OCI-LY7 (cell line): ENCODE measurements around the gene HTR3B. TPM values are rescaled to one million over a fixed set of nuclear protein-coding genes. Genes with fewer than 3 reads are reported as not detected.

Experiments used
- BruUV-seq: library from RNA; stranded (reverse); fragments of 400-500 nt; replicated peaks from 2 replicates; lab custom pipeline; 2021; lab: Mats Ljungman, UMichigan
- CTCF ChIA-PET: fragments of 300-600 bp; sonication (Branson Sonifier 250); formaldehyde crosslinking; loops from one replicate; lab custom pipeline; 2022; ENCODE audit warnings: antibody characterized with exemption; ENCODE audit not compliant: unreplicated experiment; lab: Charles Lee
- POLR2A ChIA-PET: fragments of 300-600 bp; sonication (Branson Sonifier 250); formaldehyde crosslinking; loops from one replicate; lab custom pipeline; 2022; ENCODE audit warnings: antibody characterized with exemption; lab: Charles Lee
- DNase-seq: peaks from one replicate; pipeline ENCODE4 v3.0.0-alpha.2; 2015; ENCODE audit warnings: low spot score
- H2AFZ ChIP-seq: fragments of 200-600 bp; sonication (generic), shearing (Covaris generic); 2 replicates; pipeline ENCODE4 v1.6.1; 2014; ENCODE audit warnings: mild to moderate bottlenecking, antibody characterized with exemption, low read length, moderate library complexity
- H3K27ac ChIP-seq: fragments of 200-600 bp; sonication (generic); 2 replicates; pipeline ENCODE4 v1.5.1; 2014; ENCODE audit warnings: mixed run types, low read depth, mild to moderate bottlenecking, moderate library complexity, low read length, inconsistent platforms; ENCODE audit not compliant: poor library complexity, severe bottlenecking
- H3K36me3 ChIP-seq: fragments of 200-600 bp; sonication (generic); 2 replicates; pipeline ENCODE4 v1.6.1; 2014; ENCODE audit warnings: mild to moderate bottlenecking, antibody characterized with exemption, low read length, moderate library complexity, mixed read lengths; ENCODE audit not compliant: insufficient read depth
- H3K4me1 ChIP-seq: fragments of 200-600 bp; sonication (generic); 2 replicates; pipeline ENCODE4 v1.5.1; 2014; ENCODE audit warnings: mild to moderate bottlenecking, low read length; ENCODE audit not compliant: insufficient read depth, poor library complexity, severe bottlenecking
- H3K4me2 ChIP-seq: fragments of 200-600 bp; sonication (generic); 2 replicates; pipeline ENCODE4 v1.6.1; 2014; ENCODE audit warnings: mild to moderate bottlenecking, low read length
- H3K4me3 ChIP-seq: fragments of 200-600 bp; sonication (generic); 2 replicates; pipeline ENCODE4 v1.5.1; 2014; ENCODE audit warnings: mild to moderate bottlenecking, low read depth, low read length; ENCODE audit not compliant: poor library complexity, severe bottlenecking
- H3K79me2 ChIP-seq: fragments of 200-600 bp; sonication (generic); 2 replicates; pipeline ENCODE4 v1.6.1; 2016; ENCODE audit warnings: low read depth, mild to moderate bottlenecking, low read length, moderate library complexity, mixed read lengths; ENCODE audit not compliant: insufficient read depth
- H3K9me2 ChIP-seq: fragments of 200-600 bp; sonication (generic); 2 replicates; pipeline ENCODE4 v1.6.1; 2016; ENCODE audit warnings: mild to moderate bottlenecking, low read length, mixed read lengths; ENCODE audit not compliant: insufficient read depth
- H3K9me3 ChIP-seq: fragments of 200-600 bp; sonication (generic); 2 replicates; pipeline ENCODE4 v1.6.1; 2014; ENCODE audit warnings: mild to moderate bottlenecking, mixed run types, low read length, mixed read lengths
- H4K20me1 ChIP-seq: fragments of 200-600 bp; sonication (generic); 2 replicates; pipeline ENCODE4 v1.6.1; 2014; ENCODE audit warnings: mild to moderate bottlenecking, antibody characterized with exemption, low read length, moderate library complexity, mixed read lengths; ENCODE audit not compliant: insufficient read depth
- EZH2phosphoT487 ChIP-seq: fragments of 200-600 bp; sonication (generic); IDR thresholded peaks from 2 replicates; pipeline ENCODE4 v1.6.1; 2018; ENCODE audit warnings: low read depth, borderline replicate concordance, mild to moderate bottlenecking, mixed run types, antibody characterized with exemption, low read length, moderate library complexity, mixed read lengths
- intact Hi-C: fragments of 100-400 bp; cut with micrococcal nuclease; formaldehyde crosslinking; loops from one replicate; pipeline ENCODE4 v1.10.0; 2022; ENCODE audit not compliant: unreplicated experiment
- small RNA-seq: library from RNA; depleted of rRNA; stranded (forward); fragments of <200 nt; gene quantifications from one replicate; pipeline ENCODE3, GENCODE V24; 2014
- total RNA-seq, 2 experiments: library from RNA; depleted of rRNA in 1 of 2; stranded (reverse); fragments of >200 nt in 1 of 2; shearing (Covaris generic) in 1 of 2; gene quantifications; 2 replicates each; pipeline ENCODE4 v1.2.3, GENCODE V29; 2014 to 2022
- TF ChIP-seq, protein P1 (sequence below): fragments of 200-600 bp; sonication (generic); conservative IDR thresholded peaks from 2 replicates; pipeline ENCODE4 v1.5.1; 2014; ENCODE audit warnings: mild to moderate bottlenecking, antibody characterized with exemption, low read length, moderate library complexity, mixed read lengths

The HTR3B gene
- total RNA-seq, 2 experiments from 2014 or later = not detected

DNA sequence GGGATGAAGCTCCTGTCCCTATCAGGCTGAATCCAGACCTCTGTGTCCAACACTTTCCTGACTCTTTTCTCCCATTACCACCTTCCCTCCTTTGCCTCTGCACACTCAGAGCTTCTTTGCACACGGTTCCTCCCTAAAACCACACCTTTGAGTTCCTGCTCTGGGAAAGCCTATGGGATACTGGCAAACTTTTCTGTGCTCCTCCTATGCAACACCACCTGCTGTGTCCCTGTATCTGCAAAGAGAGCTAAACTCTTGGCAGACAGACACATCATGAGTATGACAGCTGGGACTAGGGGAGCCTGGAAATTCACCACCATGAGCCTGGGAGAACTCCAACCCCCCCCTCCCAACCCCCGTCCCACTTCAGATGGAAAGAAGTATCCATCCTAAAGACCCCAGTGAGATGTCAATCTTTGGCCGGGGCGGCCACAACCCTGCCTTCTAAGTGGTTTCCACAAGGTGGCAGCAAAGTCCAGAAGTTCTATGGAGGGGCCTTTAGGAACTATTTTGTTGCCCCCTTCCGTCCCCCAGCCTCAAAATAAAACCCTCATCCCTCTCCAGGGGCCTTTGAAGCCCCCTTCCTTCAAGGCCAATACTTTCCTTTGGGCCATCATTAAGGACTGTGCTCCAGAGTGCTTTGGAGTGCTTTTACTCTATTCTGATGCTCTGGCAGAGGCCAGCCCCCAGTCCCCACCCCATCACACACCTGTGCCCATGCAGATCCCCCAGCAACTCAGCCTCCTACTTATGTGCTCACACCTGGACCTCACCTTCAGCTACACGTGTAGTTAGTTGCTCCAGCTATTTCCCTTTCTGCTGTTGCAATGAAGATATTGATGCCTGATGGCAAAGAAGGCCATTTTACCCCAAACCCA, 89.7 kb downstream of the HTR3B start:
- H4K20me1 ChIP-seq = no peaks in the 10 kb centered on the region
- no peaks in the 10 kb centered on the region for H3K79me2 ChIP-seq
- no peaks in the 10 kb centered on the region for H3K4me1 ChIP-seq
- no peaks in the 10 kb centered on the region for H3K9me2 ChIP-seq
- TF ChIP-seq EZH2phosphoT487 = no peak
- TF ChIP-seq, protein P1, sequence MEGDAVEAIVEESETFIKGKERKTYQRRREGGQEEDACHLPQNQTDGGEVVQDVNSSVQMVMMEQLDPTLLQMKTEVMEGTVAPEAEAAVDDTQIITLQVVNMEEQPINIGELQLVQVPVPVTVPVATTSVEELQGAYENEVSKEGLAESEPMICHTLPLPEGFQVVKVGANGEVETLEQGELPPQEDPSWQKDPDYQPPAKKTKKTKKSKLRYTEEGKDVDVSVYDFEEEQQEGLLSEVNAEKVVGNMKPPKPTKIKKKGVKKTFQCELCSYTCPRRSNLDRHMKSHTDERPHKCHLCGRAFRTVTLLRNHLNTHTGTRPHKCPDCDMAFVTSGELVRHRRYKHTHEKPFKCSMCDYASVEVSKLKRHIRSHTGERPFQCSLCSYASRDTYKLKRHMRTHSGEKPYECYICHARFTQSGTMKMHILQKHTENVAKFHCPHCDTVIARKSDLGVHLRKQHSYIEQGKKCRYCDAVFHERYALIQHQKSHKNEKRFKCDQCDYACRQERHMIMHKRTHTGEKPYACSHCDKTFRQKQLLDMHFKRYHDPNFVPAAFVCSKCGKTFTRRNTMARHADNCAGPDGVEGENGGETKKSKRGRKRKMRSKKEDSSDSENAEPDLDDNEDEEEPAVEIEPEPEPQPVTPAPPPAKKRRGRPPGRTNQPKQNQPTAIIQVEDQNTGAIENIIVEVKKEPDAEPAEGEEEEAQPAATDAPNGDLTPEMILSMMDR = peak; percentile 87
- H2AFZ ChIP-seq = no peak overlapping the region
- no peak overlapping the region for H3K27ac ChIP-seq
- BruUV-seq = no TSS peak
- no peaks in the 10 kb centered on the region for H3K9me3 ChIP-seq
- intact Hi-C loops = loop anchor here (1.0 to 2.0 kb wide), 4 partner anchors 98 to 689 kb away; no protein-coding TSS in a partner anchor
- ChIA-PET POLR2A (no interaction called here), CTCF (interaction anchor here (0.5 to 1.4 kb wide), 3 partner anchors 93 to 267 kb away, joined by 3 to 6 read pairs (median 4); no protein-coding TSS in a partner anchor)
- peak; percentile 36 for DNase-seq
- no peak overlapping the region for H3K4me3 ChIP-seq
- no peaks in the 10 kb centered on the region for H3K36me3 ChIP-seq
- H3K4me2 ChIP-seq = no peak overlapping the region

Small RNA genes lying within 50 kb of the gene (small RNA-seq; reads per million reads assigned to genes)
- not detected for gene RNU6-1107P

Other genes starting within 250 kb of the HTR3B start
- 0.50 and 1.8 TPM in 2 replicates for gene TMPRSS5, start 198.5 kb upstream of the HTR3B start, total RNA-seq (2014; rRNA removed; shearing (Covaris generic))
- gene TMPRSS5, start 198.5 kb upstream of the HTR3B start, total RNA-seq (2022) = 0.33 and 0.65 TPM in 2 replicates
- 15.9 and 18.9 TPM in 2 replicates for gene ZW10, start 131.1 kb upstream of the HTR3B start, total RNA-seq (2014; rRNA removed; shearing (Covaris generic))
- gene ZW10, start 131.1 kb upstream of the HTR3B start, total RNA-seq (2022) = 19.2 and 19.9 TPM in 2 replicates
- not detected in 2 replicates for gene CLDN25, start 125.0 kb upstream of the HTR3B start, total RNA-seq (2014; rRNA removed; shearing (Covaris generic))
- not detected in 2 replicates for gene CLDN25, start 125.0 kb upstream of the HTR3B start, total RNA-seq (2022)
- gene USP28, start 29.2 kb upstream of the HTR3B start, total RNA-seq (2014; rRNA removed; shearing (Covaris generic)) = 26.8 and 36.8 TPM in 2 replicates
- gene USP28, start 29.2 kb upstream of the HTR3B start, total RNA-seq (2022) = 32.6 and 37.1 TPM in 2 replicates
- not detected in 2 replicates for gene HTR3A, start 70.3 kb downstream of the HTR3B start, total RNA-seq (2014; rRNA removed; shearing (Covaris generic))
- not detected in 2 replicates for gene HTR3A, start 70.3 kb downstream of the HTR3B start, total RNA-seq (2022)
- 0.03 TPM in 1 of 2 replicates, not detected in the other for gene ZBTB16, start 154.9 kb downstream of the HTR3B start, total RNA-seq (2014; rRNA removed; shearing (Covaris generic))
- not detected in 2 replicates for gene ZBTB16, start 154.9 kb downstream of the HTR3B start, total RNA-seq (2022)